Activated effector memory CD4-positive, alpha-beta T cell treated with anti-CD3 and anti-CD28 coated beads, Interleukin-2, amount 50 U/mL, for 16 hours (primary cell): Measurements from ENCODE around the gene DOCK10.
"Not testable (repeated sequence)": the region's sequence is repeated elsewhere in the genome, so short reads cannot be mapped to it uniquely, and the experiment has no call there.

Experiments
- DNase-seq: peaks from one replicate; pipeline ENCODE4 v3.0.0-alpha.2; 2020

DOCK10 gene

DNA sequence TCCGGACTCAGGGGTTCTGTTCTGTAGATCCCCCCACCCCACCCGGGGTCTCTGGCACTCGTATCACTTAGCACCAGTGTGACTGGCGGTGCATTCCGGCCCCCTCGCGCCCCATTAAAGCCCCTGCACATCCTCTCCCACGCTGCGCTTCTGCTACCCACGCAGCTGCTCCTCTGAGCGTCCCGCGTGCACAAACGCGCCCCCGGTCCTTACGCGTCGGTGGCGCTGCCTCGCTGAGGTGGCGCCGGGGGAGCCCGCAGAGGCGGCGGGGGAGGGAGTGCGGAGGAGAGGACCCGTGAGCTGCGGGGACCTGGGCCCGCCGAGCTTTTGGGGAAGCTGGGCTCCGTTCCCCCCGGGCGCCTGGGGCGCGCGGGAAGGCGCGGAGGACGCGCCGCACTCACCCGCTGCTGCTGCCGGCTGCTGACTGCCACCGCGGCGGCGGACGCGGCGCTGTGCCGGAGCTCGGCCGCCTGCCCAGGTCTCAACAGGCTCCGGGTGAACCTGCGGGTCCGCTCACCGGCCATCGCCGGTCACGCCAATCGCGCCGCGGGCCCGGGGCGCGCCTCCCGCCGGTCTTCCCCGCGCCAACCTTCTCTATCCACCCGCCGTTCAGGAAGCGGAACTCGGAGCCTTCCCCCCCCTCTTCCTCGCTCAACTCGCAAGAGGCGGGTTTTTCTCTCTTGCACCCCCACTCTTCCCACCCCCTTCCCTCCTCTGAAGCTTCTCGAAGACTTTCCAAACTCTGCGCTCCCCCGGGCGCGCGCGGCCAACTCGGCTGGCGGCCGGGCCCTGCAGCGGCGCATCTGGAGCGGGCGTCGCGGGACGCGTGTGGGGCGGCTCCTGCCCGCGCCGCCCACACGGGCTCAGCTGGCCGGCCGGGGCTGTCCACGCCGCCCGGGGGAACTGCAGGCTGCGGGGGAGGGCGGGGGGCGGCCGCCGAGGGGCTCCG is at the start of gene DOCK10:
Gene DOCK10, minus strand, starts transcription at position 618 of the 949 bp plus-strand sequence. Its CDS starts 94 bp downstream, at position 524.
- peak; percentile 87 for DNase-seq

GRCh38 chr2:225091336-225091735 is 49.1 kb upstream of the DOCK10 start:
- DNase-seq: no peak

DNA sequence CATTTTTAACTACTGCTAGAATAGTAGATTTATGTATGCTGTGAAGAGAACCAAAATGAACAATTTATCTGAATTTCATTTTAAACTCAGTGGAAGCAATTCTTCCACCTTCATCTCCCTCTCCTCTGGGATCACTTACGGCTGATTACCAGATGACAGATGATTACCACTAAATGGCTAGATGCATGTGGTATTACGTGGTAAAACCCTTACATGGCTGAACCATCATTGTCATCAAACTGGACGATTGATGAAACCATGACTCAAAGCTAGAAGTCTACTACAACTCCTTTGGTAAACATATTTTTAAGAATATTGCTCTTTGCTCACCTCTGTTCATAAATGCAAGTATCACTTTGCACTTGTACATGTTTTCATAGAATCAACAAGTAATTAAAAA is 48.5 kb upstream of the DOCK10 start:
- DNase-seq: no peak

- DNase-seq: no peak
Observed at GRCh38 chr2:225086915-225087314, 44.6 kb upstream of the DOCK10 start.

- DNase-seq: no peak
Observed at GRCh38 chr2:225086439-225086838, 44.2 kb upstream of the DOCK10 start.

DNA sequence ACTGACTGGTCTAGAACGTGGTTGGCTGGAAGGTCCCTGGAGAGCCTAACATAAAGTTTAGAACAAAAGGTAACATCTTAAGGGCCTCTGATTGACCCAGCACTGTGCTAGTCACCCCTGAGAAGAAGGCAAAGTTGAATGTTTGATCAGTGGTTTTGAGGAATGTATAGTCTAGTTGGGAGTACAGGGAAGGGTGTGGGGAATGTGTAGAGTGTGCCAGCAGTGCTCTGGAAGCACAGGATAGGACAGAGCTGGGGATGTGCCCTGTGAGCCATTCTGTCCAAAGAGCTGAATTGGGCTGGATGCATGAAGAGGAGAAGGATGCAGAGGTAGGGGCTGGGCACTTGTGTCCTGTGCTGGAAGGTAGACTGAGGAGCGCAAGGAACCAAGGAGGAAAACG is 41.0 kb upstream of the DOCK10 start:
- no peak for DNase-seq

- DNase-seq: no peak
Observed at GRCh38 chr2:225076125-225076524, 33.9 kb upstream of the DOCK10 start.

- DNase-seq: no peak
Observed at GRCh38 chr2:225074919-225075681, 32.8 kb upstream of the DOCK10 start.

GRCh38 chr2:225074366-225074765 is 32.1 kb upstream of the DOCK10 start:
- no peak for DNase-seq

DNA sequence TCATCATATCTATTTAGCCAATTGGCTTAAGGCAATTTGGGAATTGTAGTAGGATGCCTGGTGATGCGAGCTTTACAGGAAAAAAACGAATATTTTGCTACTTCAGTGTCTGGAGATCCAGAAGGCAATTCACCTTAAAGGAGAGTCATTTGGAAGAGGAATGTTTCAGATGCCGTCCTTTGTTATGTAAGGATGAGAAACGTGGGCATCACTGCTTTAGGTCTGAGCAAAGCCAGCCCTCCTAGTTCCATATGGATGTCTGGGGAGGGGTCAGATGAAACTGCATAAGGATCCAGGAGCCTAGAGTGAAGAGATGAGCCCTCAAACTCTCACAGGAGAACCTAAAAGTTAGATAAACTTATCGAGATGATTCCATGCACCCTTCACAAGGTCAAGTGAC is 30.9 kb upstream of the DOCK10 start:
- DNase-seq: no peak

DNA sequence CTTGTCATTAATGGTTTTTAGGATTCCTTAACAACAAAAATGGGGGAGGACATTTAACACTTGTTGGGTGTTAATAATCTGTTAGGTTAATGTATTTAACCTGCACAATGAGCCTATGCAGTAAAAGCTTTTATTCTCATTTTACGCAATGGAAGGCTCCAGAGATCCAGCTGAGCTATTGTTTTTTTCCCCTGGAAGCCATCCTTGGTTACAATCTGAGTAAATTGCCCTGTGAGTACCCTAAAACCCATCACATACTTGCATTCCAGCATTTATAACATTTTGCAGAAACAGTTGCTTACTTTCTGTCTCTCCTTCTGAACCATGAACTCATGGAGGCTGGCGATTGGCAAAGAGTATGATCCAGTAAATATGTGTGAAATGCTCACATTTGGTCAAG is 30.2 kb upstream of the DOCK10 start:
- no peak for DNase-seq

- DNase-seq: no peak
Observed at GRCh38 chr2:225070811-225071210, 28.5 kb upstream of the DOCK10 start.

GRCh38 chr2:225069966-225070365 is 27.7 kb upstream of the DOCK10 start:
- no peak for DNase-seq

GRCh38 chr2:225069477-225069876 is 27.2 kb upstream of the DOCK10 start:
- DNase-seq: no peak

GRCh38 chr2:225065882-225066281 is 23.6 kb upstream of the DOCK10 start:
- no peak for DNase-seq

DNA sequence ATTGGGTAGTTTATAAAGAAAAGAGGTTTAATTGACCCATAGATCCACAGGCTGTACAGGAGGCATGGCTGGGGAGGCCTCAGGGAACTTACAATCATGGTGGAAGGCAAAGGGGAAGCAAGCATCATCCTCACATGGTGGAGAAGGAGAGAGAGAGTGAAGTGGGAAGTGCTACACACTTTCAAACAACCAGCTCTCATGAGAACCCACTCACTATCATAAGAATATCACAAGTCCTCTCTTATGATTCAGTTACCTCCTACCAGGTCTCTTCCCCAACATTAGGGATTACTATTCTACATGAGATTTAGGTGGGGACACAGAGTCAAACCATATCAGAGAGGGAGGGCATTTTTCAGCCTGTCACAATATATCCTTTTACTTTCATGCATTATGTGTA is 22.7 kb upstream of the DOCK10 start:
- no peak for DNase-seq

DNA sequence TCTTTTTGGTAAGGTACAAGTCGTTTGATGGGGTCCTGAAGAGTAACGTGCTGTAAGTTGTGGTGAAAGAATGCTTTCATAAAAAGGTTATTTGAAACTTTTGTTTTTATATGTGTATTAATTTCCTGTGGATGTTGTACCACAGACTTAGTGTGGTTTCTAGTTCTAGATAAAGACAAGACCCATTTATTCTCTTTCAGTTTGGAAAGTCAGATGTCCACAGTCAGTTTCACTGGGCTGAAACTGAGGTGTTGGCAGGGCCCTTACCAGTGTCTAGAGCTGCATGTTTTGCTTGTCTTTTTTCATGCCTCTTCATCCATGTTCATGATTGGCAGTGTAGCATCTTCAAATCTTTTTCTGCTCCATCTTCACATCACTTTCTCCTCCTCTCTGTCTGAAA is 22.1 kb upstream of the DOCK10 start:
- no peak for DNase-seq

DNA sequence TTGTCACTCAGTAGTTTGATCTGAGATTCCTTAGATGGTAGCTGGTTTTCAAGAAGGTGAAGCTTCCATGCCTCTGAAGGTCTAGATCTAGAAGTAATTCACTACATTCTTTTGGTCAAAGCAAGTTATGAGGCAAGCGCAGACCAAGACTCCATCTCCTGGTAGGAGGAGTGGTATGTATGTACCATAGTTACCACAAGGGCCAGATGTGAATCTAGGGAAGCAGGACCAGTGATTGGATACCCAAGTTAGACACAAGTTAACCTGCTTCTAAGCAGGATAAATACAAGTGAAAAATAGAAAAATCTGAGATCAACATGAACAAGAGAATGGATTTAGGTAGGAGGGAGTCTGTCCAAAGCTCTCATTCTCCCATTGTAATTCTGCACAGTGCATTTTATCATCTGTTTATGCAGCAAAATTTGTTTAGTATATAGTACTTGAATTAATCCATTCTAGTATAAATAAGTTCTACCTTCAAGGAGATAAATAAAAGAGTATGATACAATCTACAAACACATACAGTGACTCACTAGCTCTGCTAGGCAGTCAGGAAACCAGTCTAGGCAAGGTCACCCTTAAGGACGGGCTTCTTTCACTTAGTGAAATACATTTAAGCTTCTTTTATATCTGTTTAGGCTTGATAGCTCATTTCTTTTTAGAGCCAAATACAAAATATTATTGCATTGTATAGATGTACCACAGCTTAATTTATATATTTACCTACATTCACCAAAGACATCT is 14.2 kb upstream of the DOCK10 start:
- DNase-seq: no peak

DNA sequence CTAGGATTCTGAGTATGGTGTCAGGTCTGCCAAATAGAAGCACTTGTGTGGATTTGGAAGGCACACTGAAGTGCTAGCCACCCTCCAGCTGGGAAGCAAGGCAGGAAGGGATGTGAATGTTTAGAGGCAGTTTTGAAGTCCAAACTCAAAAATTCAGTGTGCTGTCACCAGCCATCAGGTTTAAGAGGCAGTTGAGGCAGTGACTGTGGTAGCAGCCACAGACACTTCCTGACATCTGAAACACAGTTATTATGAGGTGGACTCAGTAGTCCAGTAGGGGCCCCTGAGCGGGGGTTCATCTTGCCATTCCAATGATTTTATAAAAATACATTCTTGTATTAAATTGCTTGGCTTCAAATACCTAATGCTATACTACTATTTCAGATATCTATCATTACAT is 13.4 kb upstream of the DOCK10 start:
- DNase-seq: no peak

DNA sequence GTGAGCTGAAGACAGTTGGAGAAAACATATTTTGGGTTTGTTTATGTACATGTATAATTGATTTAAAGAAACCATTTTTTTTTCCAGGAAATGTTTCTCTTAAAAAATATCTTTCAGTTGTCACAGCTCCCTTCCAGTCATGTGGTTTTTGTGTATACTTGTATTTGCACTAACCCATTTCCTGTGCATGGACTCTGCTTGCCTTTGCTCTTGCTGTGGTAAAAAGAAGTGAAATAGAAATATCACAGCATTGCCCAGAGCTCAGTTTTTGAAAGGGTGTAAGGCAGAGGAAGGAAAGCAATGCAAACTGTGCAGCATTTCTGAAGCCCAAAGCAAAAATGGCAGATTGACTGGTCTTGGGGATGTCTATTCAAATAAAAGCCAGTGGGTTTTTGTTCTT is 10.4 kb upstream of the DOCK10 start:
- DNase-seq: no peak

DNA sequence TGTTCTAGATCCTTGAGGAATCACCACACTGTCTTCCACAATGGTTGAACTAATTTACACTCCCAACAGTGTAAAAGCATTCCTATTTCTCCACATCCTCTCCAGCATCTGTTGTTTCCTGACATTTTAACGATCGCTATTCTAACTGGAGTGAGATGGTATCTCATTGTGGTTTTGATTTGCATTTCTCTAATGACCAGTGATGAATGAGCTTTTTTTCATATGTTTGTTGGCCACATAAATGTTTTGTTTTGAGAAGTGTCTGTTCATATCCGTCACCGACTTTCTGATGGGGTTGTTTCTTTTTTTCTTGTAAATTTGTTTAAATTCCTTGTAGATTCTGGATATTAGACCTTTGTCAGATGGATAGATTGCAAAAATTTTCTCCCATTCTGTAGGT is 5.2 kb upstream of the DOCK10 start:
- not testable (repeated sequence) for DNase-seq

- DNase-seq: no peak
Observed at GRCh38 chr2:225042800-225043167, 516 bp upstream of the DOCK10 start.

DNA sequence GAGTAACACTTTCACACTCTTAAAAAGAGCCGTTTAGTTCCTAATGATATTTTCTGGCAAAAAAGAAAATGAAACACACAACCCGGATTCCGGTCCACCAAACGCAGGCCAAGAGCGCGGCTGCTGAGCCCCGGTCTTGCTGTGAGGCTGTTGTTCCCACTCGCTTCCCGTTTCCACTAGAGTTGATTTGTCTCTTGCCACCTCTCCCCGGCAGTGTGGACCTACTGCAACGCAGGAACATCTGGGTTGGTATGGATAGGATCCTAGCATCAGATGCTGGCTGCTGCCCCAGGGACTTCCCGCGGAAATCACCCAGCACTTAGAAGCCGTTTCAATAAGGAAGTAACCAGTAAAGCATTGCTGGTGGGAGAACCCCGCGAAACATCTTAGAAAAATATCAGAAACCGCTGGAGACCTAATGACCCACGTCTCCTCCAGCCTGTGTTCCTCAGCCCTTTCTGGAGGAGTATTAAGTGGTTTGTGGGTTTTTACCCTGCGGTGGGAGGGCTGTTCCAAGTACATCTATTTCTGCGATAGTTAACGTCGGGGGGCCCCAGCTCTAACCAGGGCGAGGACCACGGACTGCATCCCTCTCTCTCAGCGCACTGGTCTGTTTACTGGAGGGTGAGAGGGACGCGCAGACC is 939 bp downstream of the DOCK10 start:
- DNase-seq: peak; percentile 88
